Fibroblast of the conjunctiva (primary cell): ENCODE results near the gene LRMDA.

Experiments used
- DNase-seq: peaks from one replicate; pipeline ENCODE4 v3.0.0-alpha.2; 2010; ENCODE audit warnings: low read depth

The LRMDA gene

GRCh38 chr10:75924309-75924902 lies 493.0 kb downstream of the LRMDA start:
- DNase-seq: no peak

GRCh38 chr10:75925999-75926398 lies 494.6 kb downstream of the LRMDA start:
- DNase-seq: no peak

GRCh38 chr10:75926763-75927162 lies 495.3 kb downstream of the LRMDA start:
- DNase-seq: no peak

- DNase-seq: no peak
These were observed 496.8 kb downstream of the LRMDA start for GRCh38 chr10:75928231-75928630.

- DNase-seq: no peak
These were observed 498.3 kb downstream of the LRMDA start for GRCh38 chr10:75929630-75930161.

GRCh38 chr10:75932921-75933320 lies 501.5 kb downstream of the LRMDA start:
- no peak for DNase-seq

GRCh38 chr10:75935240-75935639 lies 503.8 kb downstream of the LRMDA start:
- DNase-seq: no peak

- DNase-seq: no peak
These were observed 504.4 kb downstream of the LRMDA start for GRCh38 chr10:75935650-75936400.

- no peak for DNase-seq
These were observed 505.4 kb downstream of the LRMDA start for GRCh38 chr10:75936841-75937240.

GRCh38 chr10:75937823-75938222 lies 506.4 kb downstream of the LRMDA start:
- no peak for DNase-seq

- no peak for DNase-seq
These were observed 507.1 kb downstream of the LRMDA start for GRCh38 chr10:75938380-75939122.

- no peak for DNase-seq
These were observed 508.1 kb downstream of the LRMDA start for GRCh38 chr10:75939541-75939940.

GRCh38 chr10:75940742-75941141 lies 509.3 kb downstream of the LRMDA start:
- DNase-seq: no peak

GRCh38 chr10:75941223-75941801 lies 509.9 kb downstream of the LRMDA start:
- DNase-seq: no peak

GRCh38 chr10:75944061-75944460 lies 512.6 kb downstream of the LRMDA start:
- no peak for DNase-seq

GRCh38 chr10:75948583-75948982 lies 517.2 kb downstream of the LRMDA start:
- DNase-seq: no peak

GRCh38 chr10:75950307-75950706 lies 518.9 kb downstream of the LRMDA start:
- no peak for DNase-seq

- DNase-seq: no peak
These were observed 519.7 kb downstream of the LRMDA start for GRCh38 chr10:75950997-75951589.

GRCh38 chr10:75951627-75952026 lies 520.2 kb downstream of the LRMDA start:
- no peak for DNase-seq

GRCh38 chr10:75952093-75952492 lies 520.7 kb downstream of the LRMDA start:
- DNase-seq: no peak

- no peak for DNase-seq
These were observed 523.1 kb downstream of the LRMDA start for GRCh38 chr10:75954486-75954885.

GRCh38 chr10:75955973-75956502 lies 524.6 kb downstream of the LRMDA start:
- no peak for DNase-seq
